HCT116 (cell line): ENCODE data around the gene GLRA2. TPM values are rescaled to one million over a fixed set of nuclear protein-coding genes. Genes with fewer than 3 reads are reported as not detected.

ENCODE experiments used
- ATAC-seq: fragments of 200-7000 bp; cut with Tn5 transposase; 2 replicates; pipeline ENCODE4 v1.9.1; 2020; ENCODE audit warnings: mild to moderate bottlenecking, moderate library complexity
- BruUV-seq: library from RNA; stranded (reverse); fragments of 400-500 nt; replicated peaks from 2 replicates; lab custom pipeline; 2021; lab: Mats Ljungman, UMichigan
- CTCF ChIA-PET: fragments of 300-600 bp; sonication (Branson Sonifier 250); formaldehyde crosslinking; loops from one replicate; lab custom pipeline; 2021; ENCODE audit warnings: antibody characterized with exemption; lab: Charles Lee
- POLR2A ChIA-PET: fragments of 300-600, 350-600 bp; sonication (Branson Sonifier 250); formaldehyde crosslinking; loops from one replicate; lab custom pipeline; 2021; ENCODE audit warnings: antibody characterized with exemption; lab: Charles Lee
- RAD21 ChIA-PET, 2 experiments: fragments of 300-600 bp; sonication (Branson Sonifier 250); formaldehyde crosslinking; loops; one replicate each; lab custom pipeline; 2023; ENCODE audit warnings: low total read pairs in 2 of 2; ENCODE audit not compliant: uncharacterized antibody in 2 of 2, unreplicated experiment in 2 of 2, low non-redundant PET in 1 of 2; lab: Charles Lee
- DNase-seq: peaks from one replicate; pipeline ENCODE4 v3.0.0-alpha.2; 2010; ENCODE audit warnings: low read depth, low spot score
- H2AFZ ChIP-seq: fragments of 200-600 bp; shearing (Covaris generic), sonication (generic); 2 replicates; pipeline ENCODE4 v1.6.1; 2017; ENCODE audit warnings: low read depth, mixed run types, mixed read lengths, antibody characterized with exemption, low read length; ENCODE audit not compliant: poor library complexity, severe bottlenecking
- H3K27ac ChIP-seq: 2 replicates; pipeline ENCODE4 v1.5.1; 2012; ENCODE audit warnings: low read depth, low read length
- H3K27me3 ChIP-seq: fragments of 200-600 bp; sonication (generic); 2 replicates; pipeline ENCODE4 v1.6.1; 2016; ENCODE audit warnings: mixed run types, low read length, mixed read lengths; ENCODE audit not compliant: insufficient read depth
- H3K36me3 ChIP-seq, 2 experiments: fragments of 200-500 bp in 1 of 2; fragments of 200-600 bp in 1 of 2; sonication (Bioruptor generic) in 1 of 2; sonication (generic) in 1 of 2; 2 replicates each; pipeline versions ENCODE4 v1.5.1 to v1.6.1; 2014 to 2016; ENCODE audit warnings: low read length in 2 of 2, inconsistent platforms in 1 of 2, mixed read lengths in 1 of 2, mixed run types in 1 of 2; ENCODE audit not compliant: insufficient read depth in 2 of 2, control insufficient read depth in 1 of 2
- H3K4me1 ChIP-seq, 2 experiments: fragments of 200-600 bp in 1 of 2; sonication (generic) in 1 of 2; 2 replicates each; pipeline versions ENCODE4 v1.5.1 to v1.6.1; 2012 to 2017; ENCODE audit warnings: low read length in 2 of 2, inconsistent platforms in 1 of 2, mild to moderate bottlenecking in 1 of 2, mixed read lengths in 1 of 2, mixed run types in 1 of 2, moderate library complexity in 1 of 2; ENCODE audit not compliant: insufficient read depth in 2 of 2, control insufficient read depth in 1 of 2
- H3K4me2 ChIP-seq: fragments of 200-600 bp; sonication (generic); 2 replicates; pipeline ENCODE4 v1.6.1; 2017; ENCODE audit warnings: mixed run types, low read length, mixed read lengths
- H3K4me3 ChIP-seq, 2 experiments: fragments of 200-600 bp in 1 of 2; sonication (generic) in 1 of 2; replicated peaks in 1 of 2; 2 replicates each; pipeline ENCODE4 v1.5.1; 2011 to 2016; ENCODE audit warnings: low read length in 2 of 2, control low read depth in 1 of 2, low read depth in 1 of 2, mild to moderate bottlenecking in 1 of 2, mixed read lengths in 1 of 2, mixed run types in 1 of 2
- H3K79me2 ChIP-seq: fragments of 200-600 bp; sonication (generic); 2 replicates; pipeline ENCODE4 v1.6.1; 2017; ENCODE audit warnings: mild to moderate bottlenecking, mixed run types, low read length, moderate library complexity, mixed read lengths; ENCODE audit not compliant: insufficient read depth
- H3K9ac ChIP-seq: fragments of 200-600 bp; sonication (generic); 2 replicates; pipeline ENCODE4 v1.6.1; 2016; ENCODE audit warnings: low read length, mixed read lengths
- H3K9me2 ChIP-seq: fragments of 200-600 bp; sonication (generic), shearing (Covaris generic); 2 replicates; pipeline ENCODE4 v1.6.1; 2017; ENCODE audit warnings: mixed run types, mild to moderate bottlenecking, moderate library complexity; ENCODE audit not compliant: insufficient read depth
- H3K9me3 ChIP-seq, 2 experiments: fragments of 200-500 bp in 1 of 2; fragments of 200-600 bp in 1 of 2; sonication (Bioruptor generic) in 1 of 2; sonication (generic) in 1 of 2; 2 replicates each; pipeline ENCODE4 v1.6.1; 2014 to 2017; ENCODE audit warnings: low read length in 2 of 2, mixed read lengths in 2 of 2, inconsistent platforms in 1 of 2, low read depth in 1 of 2, mild to moderate bottlenecking in 1 of 2, mixed run types in 1 of 2, moderate library complexity in 1 of 2; ENCODE audit not compliant: control insufficient read depth in 1 of 2, insufficient read depth in 1 of 2
- H4K20me1 ChIP-seq: fragments of 200-600 bp; sonication (generic), shearing (Covaris generic); 2 replicates; pipeline ENCODE4 v1.6.1; 2017; ENCODE audit warnings: mixed run types, mild to moderate bottlenecking, moderate library complexity; ENCODE audit not compliant: insufficient read depth
- CTCF ChIP-seq, 3 experiments: fragments of 200-600 bp in 1 of 3; sonication (generic) in 1 of 3; IDR thresholded peaks in 2 of 3; conservative IDR thresholded peaks in 1 of 3; 2 replicates each; pipeline ENCODE4 v1.5.1; 2012 to 2017; ENCODE audit warnings: low read depth in 2 of 3, low read length in 2 of 3, antibody characterized with exemption in 1 of 3, borderline replicate concordance in 1 of 3, control low read depth in 1 of 3, mild to moderate bottlenecking in 1 of 3, mixed read lengths in 1 of 3, mixed run types in 1 of 3, moderate library complexity in 1 of 3; ENCODE audit not compliant: insufficient read depth in 1 of 3
- RAD21 ChIP-seq: IDR thresholded peaks from 2 replicates; pipeline ENCODE4 v1.6.1; 2012; ENCODE audit warnings: low read depth, mild to moderate bottlenecking
- TCF7L2 ChIP-seq: IDR thresholded peaks from 2 replicates; pipeline ENCODE4 v1.7.0; 2011; ENCODE audit warnings: borderline replicate concordance, inconsistent platforms; ENCODE audit not compliant: insufficient read depth, insufficient read length; ENCODE audit errors: extremely low read depth
- intact Hi-C: fragments of 100-400 bp; cut with micrococcal nuclease; formaldehyde crosslinking; loops from 2 replicates; pipeline ENCODE4 v1.10.0; 2022
- total RNA-seq: library from RNA; stranded (reverse); gene quantifications from one replicate; pipeline ENCODE4 v1.2.1, GENCODE V29; 2021; ENCODE audit not compliant: unreplicated experiment
- TF ChIP-seq, protein P1 (sequence below): IDR thresholded peaks from 2 replicates; pipeline ENCODE4 v1.6.1; 2012; ENCODE audit warnings: low read depth

Gene GLRA2
- total RNA-seq, 1 experiment from 2014 or later, result not detected

- ChIA-PET RAD21 (no interaction called here), CTCF (interaction anchor here (0.6 to 0.8 kb wide), 3 partner anchors 9 to 390 kb away, joined by 3 to 4 read pairs (median 3); partner anchors contain the start of gene GLRA2), POLR2A (no interaction called here)
- Histone ChIP-seq H4K20me1 (no peaks in the 10 kb centered on the region), H3K9ac (no peak overlapping the region), H3K79me2 (no peaks in the 10 kb centered on the region), H3K36me3 (no peaks in the 10 kb centered on the region), H3K4me2 (no peak overlapping the region), H3K4me1 (no peaks in the 10 kb centered on the region), H2AFZ (no peak overlapping the region), H3K27me3 (no peaks in the 10 kb centered on the region), H3K27ac (no peak overlapping the region), H3K9me3 (no peaks in the 10 kb centered on the region), H3K9me2 (no peaks in the 10 kb centered on the region), H3K4me3 (no peak overlapping the region)
- DNase-seq, result peak; percentile 34
- peak; percentile 59 for TF ChIP-seq RAD21
- TF ChIP-seq, protein P1, sequence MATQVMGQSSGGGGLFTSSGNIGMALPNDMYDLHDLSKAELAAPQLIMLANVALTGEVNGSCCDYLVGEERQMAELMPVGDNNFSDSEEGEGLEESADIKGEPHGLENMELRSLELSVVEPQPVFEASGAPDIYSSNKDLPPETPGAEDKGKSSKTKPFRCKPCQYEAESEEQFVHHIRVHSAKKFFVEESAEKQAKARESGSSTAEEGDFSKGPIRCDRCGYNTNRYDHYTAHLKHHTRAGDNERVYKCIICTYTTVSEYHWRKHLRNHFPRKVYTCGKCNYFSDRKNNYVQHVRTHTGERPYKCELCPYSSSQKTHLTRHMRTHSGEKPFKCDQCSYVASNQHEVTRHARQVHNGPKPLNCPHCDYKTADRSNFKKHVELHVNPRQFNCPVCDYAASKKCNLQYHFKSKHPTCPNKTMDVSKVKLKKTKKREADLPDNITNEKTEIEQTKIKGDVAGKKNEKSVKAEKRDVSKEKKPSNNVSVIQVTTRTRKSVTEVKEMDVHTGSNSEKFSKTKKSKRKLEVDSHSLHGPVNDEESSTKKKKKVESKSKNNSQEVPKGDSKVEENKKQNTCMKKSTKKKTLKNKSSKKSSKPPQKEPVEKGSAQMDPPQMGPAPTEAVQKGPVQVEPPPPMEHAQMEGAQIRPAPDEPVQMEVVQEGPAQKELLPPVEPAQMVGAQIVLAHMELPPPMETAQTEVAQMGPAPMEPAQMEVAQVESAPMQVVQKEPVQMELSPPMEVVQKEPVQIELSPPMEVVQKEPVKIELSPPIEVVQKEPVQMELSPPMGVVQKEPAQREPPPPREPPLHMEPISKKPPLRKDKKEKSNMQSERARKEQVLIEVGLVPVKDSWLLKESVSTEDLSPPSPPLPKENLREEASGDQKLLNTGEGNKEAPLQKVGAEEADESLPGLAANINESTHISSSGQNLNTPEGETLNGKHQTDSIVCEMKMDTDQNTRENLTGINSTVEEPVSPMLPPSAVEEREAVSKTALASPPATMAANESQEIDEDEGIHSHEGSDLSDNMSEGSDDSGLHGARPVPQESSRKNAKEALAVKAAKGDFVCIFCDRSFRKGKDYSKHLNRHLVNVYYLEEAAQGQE, result no peak
- TF ChIP-seq CTCF (IDR thresholded peaks at IDR 0.05 in 2 of 3, conservative IDR thresholded peaks at IDR 0.05 in 1 of 3; ENCODE audit: borderline replicate concordance in 1 of 3, insufficient read depth in 1 of 3, low read depth in 2 of 3, low read length in 2 of 3), result peak; percentile 9 to 70 (median 67); a peak in 4 of 6 replicates
- no peak for TF ChIP-seq TCF7L2
- no TSS peak for BruUV-seq
- peak; percentile 98 for ATAC-seq
- intact Hi-C loops, result loop anchor here (5.0 kb wide), 1 partner anchor 600 kb away; no protein-coding TSS in a partner anchor
These were observed 168.1 kb downstream of the GLRA2 start for GRCh38 chrX:14697451-14697850.
